ENCODE data around the gene CASZ1. TPM values are rescaled to one million over a fixed set of nuclear protein-coding genes. Genes with fewer than 3 reads are reported as not detected.

CASZ1 gene
- polyA plus RNA-seq, 2 of the 4 experiments (the other 2 are of a cell fraction), result 0.52 to 1.2 TPM

DNA sequence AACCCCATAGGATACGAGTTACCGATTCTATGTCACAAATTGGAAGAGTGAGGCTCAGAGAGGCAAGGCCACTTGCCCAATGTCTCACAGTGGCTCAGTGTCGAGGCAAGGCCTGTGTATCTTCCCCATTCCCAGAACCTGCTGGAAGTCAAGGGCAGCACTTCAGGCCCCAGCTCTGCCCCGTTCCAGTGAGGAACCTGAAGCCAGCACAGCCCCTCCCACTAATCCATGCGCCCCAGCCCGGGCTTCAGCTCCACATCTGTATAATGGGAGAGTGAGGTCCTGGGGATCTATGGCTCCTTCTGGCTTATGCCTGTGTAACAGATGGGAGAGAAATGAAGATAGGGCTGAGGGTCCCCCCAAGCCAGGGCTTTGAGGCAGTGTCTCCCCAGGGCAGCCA, 56.3 kb downstream of the CASZ1 start:
- FAIRE-seq, result no peak
- ATAC-seq, result no peak
- Histone ChIP-seq H3K4me2 (no peak overlapping the region), H3K27ac (no peak overlapping the region), H3K9me3 (no peaks in the 10 kb centered on the region), H3K4me3 (no peak overlapping the region), H3K4me1 (no peaks in the 10 kb centered on the region)
- ChIA-PET CTCF (interaction anchor here (0.9 kb wide), 1 partner anchor 101 kb away, joined by 3 read pairs; no protein-coding TSS in a partner anchor), POLR2A (no interaction called here)
- DNase-seq (ENCODE audit: low read depth in 1 of 2, low spot score in 1 of 2), result no peak
- 84% methylated on average over 3 of the region's 6 CpGs for WGBS (ENCODE audit: missing lambda C conversion rate)
- no peak for TF ChIP-seq EHMT2 (IDR thresholded peaks at IDR 0.05; ENCODE audit: low read depth)
- no peak for TF ChIP-seq HOXA7 (CRISPR knock-in tag; IDR thresholded peaks at IDR 0.05)
- TF ChIP-seq TP53 (CRISPR knock-in tag; IDR thresholded peaks at IDR 0.05), result no peak
- TF ChIP-seq NR3C1 (IDR thresholded peaks at IDR 0.05), result no peak

DNA sequence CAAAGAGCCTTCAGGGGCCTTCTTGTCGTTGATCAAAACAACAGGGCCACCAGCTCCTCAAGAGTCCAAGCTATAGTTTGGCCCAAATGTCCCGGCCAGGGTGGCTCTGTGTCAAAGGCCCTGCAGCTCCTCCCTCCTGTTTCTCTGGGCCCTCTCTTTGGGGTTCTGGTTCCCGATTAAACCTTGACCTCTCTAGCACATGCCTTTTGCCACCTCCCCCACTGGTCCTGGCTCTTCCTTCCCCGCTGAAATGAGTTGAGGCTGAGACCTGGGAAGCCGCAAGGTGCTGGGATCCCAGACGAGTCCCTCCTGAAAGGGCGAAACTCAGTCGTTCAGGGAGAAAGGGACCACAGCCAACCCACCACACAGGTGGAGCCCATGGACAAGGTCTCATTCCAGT, 56.9 kb downstream of the CASZ1 start:
- WGBS (ENCODE audit: missing lambda C conversion rate), result 74% methylated on average over 7 of the region's 8 CpGs
- Histone ChIP-seq H3K4me1 (no peaks in the 10 kb centered on the region), H3K9me3 (no peaks in the 10 kb centered on the region), H3K27ac (no peak overlapping the region), H3K4me2 (no peak overlapping the region), H3K4me3 (no peak overlapping the region)
- ChIA-PET POLR2A (no interaction called here), CTCF (interaction anchor here (1.0 kb wide), 1 partner anchor 128 kb away, joined by 3 read pairs; no protein-coding TSS in a partner anchor)
- no peak for FAIRE-seq
- TF ChIP-seq, protein P1, sequence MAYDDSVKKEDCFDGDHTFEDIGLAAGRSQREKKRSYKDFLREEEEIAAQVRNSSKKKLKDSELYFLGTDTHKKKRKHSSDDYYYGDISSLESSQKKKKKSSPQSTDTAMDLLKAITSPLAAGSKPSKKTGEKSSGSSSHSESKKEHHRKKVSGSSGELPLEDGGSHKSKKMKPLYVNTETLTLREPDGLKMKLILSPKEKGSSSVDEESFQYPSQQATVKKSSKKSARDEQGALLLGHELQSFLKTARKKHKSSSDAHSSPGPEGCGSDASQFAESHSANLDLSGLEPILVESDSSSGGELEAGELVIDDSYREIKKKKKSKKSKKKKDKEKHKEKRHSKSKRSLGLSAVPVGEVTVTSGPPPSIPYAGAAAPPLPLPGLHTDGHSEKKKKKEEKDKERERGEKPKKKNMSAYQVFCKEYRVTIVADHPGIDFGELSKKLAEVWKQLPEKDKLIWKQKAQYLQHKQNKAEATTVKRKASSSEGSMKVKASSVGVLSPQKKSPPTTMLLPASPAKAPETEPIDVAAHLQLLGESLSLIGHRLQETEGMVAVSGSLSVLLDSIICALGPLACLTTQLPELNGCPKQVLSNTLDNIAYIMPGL (CRISPR knock-in tag; IDR thresholded peaks at IDR 0.05; ENCODE audit: borderline replicate concordance), result no peak
- TF ChIP-seq ZSCAN20 (CRISPR knock-in tag; IDR thresholded peaks at IDR 0.05), result no peak
- TF ChIP-seq ZC3H11A (IDR thresholded peaks at IDR 0.05), result no peak
- TF ChIP-seq, protein P2, sequence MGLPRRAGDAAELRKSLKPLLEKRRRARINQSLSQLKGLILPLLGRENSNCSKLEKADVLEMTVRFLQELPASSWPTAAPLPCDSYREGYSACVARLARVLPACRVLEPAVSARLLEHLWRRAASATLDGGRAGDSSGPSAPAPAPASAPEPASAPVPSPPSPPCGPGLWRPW (IDR thresholded peaks at IDR 0.05), result no peak
- TF ChIP-seq MAFK (IDR thresholded peaks at IDR 0.05; ENCODE audit: partially characterized antibody), result no peak
- no peak for TF ChIP-seq JUNB (IDR thresholded peaks at IDR 0.05)
- no peak for ATAC-seq
- no peak for DNase-seq (ENCODE audit: low read depth in 1 of 2, low spot score in 1 of 2)

DNA sequence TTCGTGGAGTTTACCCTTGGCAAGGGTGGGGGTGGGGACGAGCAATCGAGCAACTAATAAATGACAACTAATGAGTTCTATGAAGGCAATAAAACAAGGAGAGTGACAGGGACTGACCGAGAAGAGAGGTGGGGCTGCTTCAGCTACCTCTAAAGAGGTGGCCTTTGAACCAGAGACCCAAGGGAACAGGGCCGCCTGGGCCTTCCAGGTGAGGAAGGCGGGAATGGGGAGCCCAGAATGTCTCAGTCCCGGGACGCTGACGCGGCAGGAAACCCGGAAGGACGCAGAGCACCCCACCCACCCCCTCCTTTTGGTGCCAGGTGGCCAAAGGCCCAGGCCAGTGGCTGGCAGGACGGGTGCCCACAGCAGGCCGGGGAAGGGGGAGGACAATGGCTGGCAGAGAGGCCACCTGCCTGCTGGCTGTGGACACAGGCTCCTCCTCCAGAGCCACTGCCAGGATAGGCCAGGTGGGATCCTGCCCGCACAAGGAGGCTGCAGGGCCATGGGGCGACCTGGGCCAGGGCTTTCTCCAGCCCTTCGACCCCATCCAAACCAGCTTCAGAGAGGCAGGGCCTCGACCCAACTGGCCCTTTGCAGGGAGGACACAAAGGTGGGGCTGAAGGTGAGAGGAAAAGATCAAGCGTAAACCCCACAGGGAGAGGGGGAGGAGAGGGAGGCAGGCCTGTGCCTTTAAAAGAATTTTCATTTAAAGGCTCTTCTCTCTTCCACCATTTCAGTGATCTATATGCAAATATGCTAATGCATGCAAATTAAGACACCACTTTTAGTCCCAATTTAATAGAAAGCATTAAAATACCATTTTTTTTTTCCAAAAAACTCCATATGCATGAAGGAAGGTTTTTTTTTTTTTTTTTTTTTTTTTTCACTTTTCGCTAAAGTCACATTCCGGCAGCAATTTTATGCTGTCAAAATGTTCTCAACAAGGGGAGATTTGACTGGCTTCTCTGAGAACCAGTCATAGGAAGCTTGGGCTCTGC, 58.1 kb downstream of the CASZ1 start:
- ATAC-seq (no peak), FAIRE-seq (no peak), DNase-seq (ENCODE audit: low read depth in 1 of 2, low spot score in 1 of 2) (no peak)
- H3K4me2 ChIP-seq, result no peak overlapping the region
- peaks cover 3% of the 10 kb centered on the region; the same call in 1 of the 3 replicates for H3K4me1 ChIP-seq
- ChIA-PET POLR2A (no interaction called here), CTCF (interaction anchor here (0.7 to 1.0 kb wide), 2 partner anchors 129 to 905 kb away, joined by 3 read pairs; no protein-coding TSS in a partner anchor)
- H3K4me3 ChIP-seq, result no peak overlapping the region
- no peaks in the 10 kb centered on the region for H3K9me3 ChIP-seq
- WGBS (ENCODE audit: missing lambda C conversion rate), result 82% methylated on average over 17 of the region's 21 CpGs
- TF ChIP-seq CBX8 (IDR thresholded peaks at IDR 0.05), result no peak
- H3K27ac ChIP-seq, result no peak overlapping the region

DNA sequence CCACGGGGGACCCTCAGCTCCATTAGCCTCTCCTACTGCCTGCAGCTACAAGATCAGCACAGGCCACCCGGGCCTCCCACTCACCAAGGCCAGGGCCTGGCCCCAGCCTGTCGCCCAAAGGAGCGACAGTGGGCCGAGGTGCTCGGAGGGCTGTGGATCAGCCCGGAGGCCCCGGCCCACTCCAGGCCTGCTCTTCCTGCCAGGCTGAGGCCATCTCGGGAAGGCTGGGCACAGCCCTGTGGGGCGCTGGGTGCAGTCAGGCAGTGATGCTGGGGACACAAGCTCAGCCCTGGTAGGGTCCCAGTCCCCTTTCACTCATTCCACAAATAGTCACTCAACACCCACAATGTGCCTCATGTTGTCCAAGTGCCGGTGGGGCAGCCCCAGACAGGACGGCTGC, 58.8 kb downstream of the CASZ1 start:
- POLR2A ChIA-PET, result no interaction called here
- TF ChIP-seq FOXS1 (CRISPR knock-in tag; IDR thresholded peaks at IDR 0.05), result no peak
- no peak for TF ChIP-seq JUN (IDR thresholded peaks at IDR 0.05)
- no peak for TF ChIP-seq SREBF2 (IDR thresholded peaks at IDR 0.05)
- no peak for TF ChIP-seq RARB (CRISPR knock-in tag; IDR thresholded peaks at IDR 0.05)
- TF ChIP-seq HDAC2 (IDR thresholded peaks at IDR 0.05), result no peak
- TF ChIP-seq RCOR1 (IDR thresholded peaks at IDR 0.05; ENCODE audit: low read depth, low read length), result no peak
- no peak for TF ChIP-seq MAZ (IDR thresholded peaks at IDR 0.05; ENCODE audit: borderline replicate concordance, low read depth, low read length)
- TF ChIP-seq POLR2A (IDR thresholded peaks at IDR 0.05; ENCODE audit: low read length), result no peak
- no peak for TF ChIP-seq RFX5 (IDR thresholded peaks at IDR 0.05)
- TF ChIP-seq, protein P3, sequence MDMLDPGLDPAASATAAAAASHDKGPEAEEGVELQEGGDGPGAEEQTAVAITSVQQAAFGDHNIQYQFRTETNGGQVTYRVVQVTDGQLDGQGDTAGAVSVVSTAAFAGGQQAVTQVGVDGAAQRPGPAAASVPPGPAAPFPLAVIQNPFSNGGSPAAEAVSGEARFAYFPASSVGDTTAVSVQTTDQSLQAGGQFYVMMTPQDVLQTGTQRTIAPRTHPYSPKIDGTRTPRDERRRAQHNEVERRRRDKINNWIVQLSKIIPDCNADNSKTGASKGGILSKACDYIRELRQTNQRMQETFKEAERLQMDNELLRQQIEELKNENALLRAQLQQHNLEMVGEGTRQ (IDR thresholded peaks at IDR 0.05), result no peak
- TF ChIP-seq NR3C1 (IDR thresholded peaks at IDR 0.05), result no peak
- no peak for TF ChIP-seq FOSL2 (IDR thresholded peaks at IDR 0.05)
- no peak for TF ChIP-seq FOSL2 (CRISPR knock-in tag; IDR thresholded peaks at IDR 0.05)
- TF ChIP-seq, protein P1 (CRISPR knock-in tag; IDR thresholded peaks at IDR 0.05; ENCODE audit: borderline replicate concordance), result no peak
- TF ChIP-seq HOXA7 (CRISPR knock-in tag; IDR thresholded peaks at IDR 0.05), result no peak
- no peak for TF ChIP-seq EHMT2 (IDR thresholded peaks at IDR 0.05; ENCODE audit: low read depth)
- TF ChIP-seq HOXB13 (CRISPR knock-in tag; IDR thresholded peaks at IDR 0.05; ENCODE audit: low read depth), result no peak
- TF ChIP-seq CHD2 (IDR thresholded peaks at IDR 0.05; ENCODE audit: low read length, partially characterized antibody), result no peak
- DNase-seq (ENCODE audit: low read depth in 1 of 2, low spot score in 1 of 2) (no peak), FAIRE-seq (no peak), ATAC-seq (no peak)
- Histone ChIP-seq H3K4me1 (peaks cover 3% of the 10 kb centered on the region; the same call in 1 of the 3 replicates), H3K27ac (no peak overlapping the region), H3K9me3 (no peaks in the 10 kb centered on the region), H3K4me2 (no peak overlapping the region), H3K4me3 (no peak overlapping the region)
- 63% methylated on average over 2 of the region's 12 CpGs for WGBS (ENCODE audit: missing lambda C conversion rate)
- CTCF ChIA-PET, result no interaction called here
